Measurements from ENCODE around the gene ARFGAP2.
A peak's percentile ranks its signal among the peaks of the same experiment; 100 is the strongest.
"Not testable (repeated sequence)": the region's sequence is repeated elsewhere in the genome, so short reads cannot be mapped to it uniquely, and the experiment has no call there.

ARFGAP2 gene

GRCh38 chr11:47148903-47149531 is 27.7 kb downstream of the ARFGAP2 start:
- peak; percentile 43 for DNase-seq (ENCODE audit: low read depth)

GRCh38 chr11:47148270-47148669 is 28.4 kb downstream of the ARFGAP2 start:
- no peak for DNase-seq (ENCODE audit: low read depth)

- no peak for DNase-seq (ENCODE audit: low read depth)
Observed at GRCh38 chr11:47147681-47148080, 29.0 kb downstream of the ARFGAP2 start.

GRCh38 chr11:47147250-47147649 is 29.4 kb downstream of the ARFGAP2 start:
- DNase-seq (ENCODE audit: low read depth): no peak

- DNase-seq (ENCODE audit: low read depth): peak; percentile 28
Observed at GRCh38 chr11:47144541-47144940, 32.1 kb downstream of the ARFGAP2 start.

- peak; percentile 59 for DNase-seq (ENCODE audit: low read depth)
Observed at GRCh38 chr11:47143322-47143721, 33.4 kb downstream of the ARFGAP2 start.

DNA sequence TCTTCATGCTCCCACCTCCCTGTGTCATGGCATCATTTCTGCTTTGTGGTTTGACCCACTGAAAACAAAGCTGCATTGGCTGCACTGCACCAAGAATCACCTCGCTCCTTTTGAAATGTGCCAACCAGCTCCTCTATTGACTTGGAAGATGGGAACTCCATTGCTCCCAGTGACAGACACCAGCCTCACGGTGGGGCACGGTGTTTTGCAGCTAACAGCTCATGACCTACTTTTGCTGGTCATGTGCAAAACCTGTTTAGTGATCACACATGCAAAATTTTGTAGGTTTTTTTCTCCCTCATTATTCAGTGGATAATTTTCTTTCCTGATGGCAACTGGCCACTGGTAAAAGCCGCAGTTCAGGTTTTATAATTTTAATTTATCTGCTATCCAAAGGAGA is 36.8 kb downstream of the ARFGAP2 start:
- DNase-seq (ENCODE audit: low read depth): no peak

DNA sequence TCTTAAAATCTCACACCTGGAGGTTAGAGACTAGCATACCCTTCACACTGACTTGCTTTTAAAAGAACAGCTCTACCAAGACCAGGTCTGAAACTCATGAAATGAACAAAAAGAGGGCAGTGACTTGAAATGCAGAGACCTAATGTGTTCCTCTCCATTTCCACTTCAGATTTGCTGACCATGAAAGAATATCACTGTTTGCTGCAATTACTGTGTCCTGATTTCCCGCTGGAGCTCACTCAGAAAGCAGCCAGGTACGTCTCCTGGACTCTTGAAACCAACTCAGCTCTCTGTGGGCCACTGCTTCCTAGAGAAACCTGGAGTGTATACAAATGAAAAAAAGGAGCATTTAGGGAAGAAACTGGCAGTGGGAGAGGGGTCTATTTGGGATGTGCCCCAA is 39.2 kb downstream of the ARFGAP2 start:
- no peak for DNase-seq (ENCODE audit: low read depth)

- DNase-seq (ENCODE audit: low read depth): no peak
Observed at GRCh38 chr11:47136921-47137320, 39.8 kb downstream of the ARFGAP2 start.

DNA sequence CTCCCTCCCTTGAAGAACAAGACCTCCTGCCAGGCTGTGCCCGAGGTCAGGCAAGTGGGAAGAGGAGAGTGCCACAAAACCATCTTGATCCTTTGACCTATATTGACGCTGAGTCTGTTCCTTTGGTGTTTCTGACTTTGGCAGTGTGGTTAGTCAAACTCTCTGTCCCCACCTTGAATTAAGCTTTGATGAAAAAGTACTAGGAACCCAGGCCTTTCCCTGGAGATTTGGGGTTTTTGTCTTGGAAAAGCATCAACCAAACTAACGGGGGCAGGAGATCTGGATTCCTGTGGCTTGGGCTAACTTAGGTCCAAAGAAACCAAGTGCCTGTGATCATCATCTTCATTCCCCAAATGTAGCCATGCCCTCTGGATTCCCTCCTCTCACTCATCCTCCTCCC is 40.4 kb downstream of the ARFGAP2 start:
- DNase-seq (ENCODE audit: low read depth): no peak

DNA sequence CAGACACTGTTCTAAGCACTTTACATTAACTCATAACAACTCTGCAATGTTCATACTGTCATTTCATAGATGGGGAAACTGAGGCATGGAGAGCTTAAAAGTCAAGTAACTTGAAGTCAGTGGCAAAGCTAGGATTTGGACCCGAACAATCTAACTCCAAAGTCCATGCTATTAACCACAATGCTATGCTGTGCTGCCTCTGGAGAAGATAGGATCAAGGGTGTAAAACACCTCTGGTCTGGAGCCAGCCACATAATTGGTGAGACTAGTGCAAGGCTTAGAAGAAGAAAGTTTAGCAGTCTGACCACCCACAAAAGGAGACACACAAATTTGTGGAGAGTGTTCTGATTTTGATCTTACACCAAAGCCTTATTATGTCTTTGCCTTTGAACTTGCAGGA is 43.7 kb downstream of the ARFGAP2 start:
- DNase-seq (ENCODE audit: low read depth): no peak

GRCh38 chr11:47132490-47132889 is 44.2 kb downstream of the ARFGAP2 start:
- no peak for DNase-seq (ENCODE audit: low read depth)

DNA sequence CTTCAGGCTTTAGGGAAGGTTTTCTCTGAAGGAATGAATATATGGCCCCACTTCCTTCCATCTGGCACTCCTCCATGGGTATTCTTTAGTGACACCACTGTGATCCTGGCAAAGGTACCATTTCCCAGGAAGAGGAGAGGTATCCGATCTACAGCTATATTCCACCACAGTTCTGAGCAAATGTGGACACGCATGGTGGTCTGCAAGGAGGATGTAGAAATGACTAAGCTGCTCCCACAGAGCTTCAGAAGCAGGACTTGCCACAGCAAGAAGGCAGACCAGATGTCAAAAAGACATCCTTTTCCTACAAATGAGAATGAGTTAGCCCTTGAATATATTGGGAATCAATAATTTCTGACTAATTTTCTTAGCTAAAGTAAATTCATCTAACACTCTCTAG is 45.5 kb downstream of the ARFGAP2 start:
- no peak for DNase-seq (ENCODE audit: low read depth)

DNA sequence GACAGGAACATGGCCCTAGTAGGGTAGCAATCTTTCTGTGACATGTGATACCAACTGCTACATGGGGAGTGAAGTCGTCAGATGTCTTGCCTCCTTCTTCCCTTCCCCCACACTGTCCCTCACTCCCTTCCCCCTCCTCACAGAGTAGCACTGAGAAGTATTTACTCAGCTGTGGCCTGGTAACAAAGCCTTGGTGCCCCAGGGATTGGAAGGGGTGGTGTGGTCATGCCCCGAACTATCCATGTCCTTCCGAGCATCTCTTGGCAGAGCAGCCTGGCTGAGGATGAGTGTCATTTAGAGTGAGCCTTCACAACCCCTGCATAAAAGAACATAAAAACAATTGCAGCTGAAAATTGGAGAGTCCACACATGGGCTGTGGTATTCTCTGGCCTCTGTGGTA is 46.1 kb downstream of the ARFGAP2 start:
- peak; percentile 30 for DNase-seq (ENCODE audit: low read depth)

- no peak for DNase-seq (ENCODE audit: low read depth)
Observed at GRCh38 chr11:47127213-47127612, 49.5 kb downstream of the ARFGAP2 start.

DNA sequence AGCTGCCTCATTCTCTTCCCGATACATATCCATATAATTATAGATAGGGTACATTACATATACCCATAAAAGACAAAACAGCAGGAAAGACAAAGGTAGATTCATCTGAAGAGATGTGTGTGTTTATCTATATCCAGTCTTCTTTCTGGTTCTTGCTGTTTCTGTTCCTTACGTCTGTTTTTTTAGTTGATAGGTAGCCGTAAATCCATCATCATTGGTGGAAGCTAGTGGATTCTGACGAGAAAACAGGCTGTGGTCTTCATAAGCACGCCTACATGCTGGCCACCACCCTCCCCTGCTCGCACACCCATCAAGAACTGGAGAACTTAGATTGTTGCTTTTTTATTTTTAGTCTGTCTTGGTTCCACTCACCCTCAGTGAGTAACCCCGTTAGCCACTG is 51.6 kb downstream of the ARFGAP2 start:
- DNase-seq (ENCODE audit: low read depth): no peak

- DNase-seq (ENCODE audit: low read depth): no peak
Observed at GRCh38 chr11:47124675-47125074, 52.0 kb downstream of the ARFGAP2 start.

DNA sequence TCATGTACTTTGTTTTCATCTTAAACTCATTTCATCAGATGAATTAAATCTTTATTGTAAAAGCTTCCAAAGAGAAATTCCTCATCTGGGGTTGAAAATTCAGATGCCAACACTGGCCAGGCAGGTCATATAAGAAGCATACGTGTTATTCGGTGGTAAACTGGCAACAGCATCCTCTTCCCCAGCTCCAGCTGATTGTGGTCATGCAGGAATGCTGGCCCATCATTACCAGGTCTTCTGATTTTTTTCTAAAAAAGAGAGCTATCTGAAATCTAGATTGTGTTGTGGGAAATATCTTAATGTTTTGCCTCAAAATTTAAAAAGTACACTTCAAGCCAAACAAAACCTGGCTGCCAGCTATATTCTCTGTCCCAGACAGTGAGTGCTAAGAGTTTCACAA is 53.6 kb downstream of the ARFGAP2 start:
- no peak for DNase-seq (ENCODE audit: low read depth)

GRCh38 chr11:47121731-47122130 is 54.9 kb downstream of the ARFGAP2 start:
- no peak for DNase-seq (ENCODE audit: low read depth)

GRCh38 chr11:47121056-47121455 is 55.6 kb downstream of the ARFGAP2 start:
- DNase-seq (ENCODE audit: low read depth): no peak

DNA sequence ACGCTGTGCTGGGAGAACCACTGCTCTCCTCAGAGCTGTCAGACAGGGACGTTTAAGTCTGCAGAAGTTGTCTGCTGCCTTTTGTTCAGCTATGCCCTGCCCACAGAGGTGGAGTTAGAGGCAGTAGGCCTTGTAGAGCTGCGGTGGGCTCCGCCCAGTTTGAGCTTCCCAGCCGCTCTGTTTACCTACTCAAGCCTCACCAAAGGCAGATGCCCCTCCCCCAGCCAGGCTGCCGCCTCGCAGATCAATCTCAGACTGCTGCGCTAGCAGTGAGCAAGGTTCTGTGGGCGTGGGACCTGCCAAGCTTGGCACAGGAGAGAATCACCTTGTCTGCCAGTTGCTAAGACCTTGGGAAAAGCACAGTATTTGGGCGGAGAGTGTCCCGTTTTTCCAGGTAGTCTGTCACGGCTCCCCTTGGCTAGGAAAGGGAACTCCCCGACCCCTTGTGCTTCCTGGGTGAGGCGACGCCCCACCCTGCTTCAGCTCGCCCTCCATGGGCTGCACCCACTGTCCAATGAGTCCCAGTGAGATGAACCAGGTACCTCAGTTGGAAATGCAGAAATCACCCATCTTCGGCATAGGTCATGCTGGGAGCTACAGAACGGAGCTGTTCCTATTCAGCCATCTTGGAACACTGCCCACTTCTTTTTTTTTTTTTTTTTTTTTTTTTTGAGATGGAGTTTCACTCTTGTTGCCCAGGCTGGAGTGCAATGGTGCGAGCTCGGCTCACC is 57.6 kb downstream of the ARFGAP2 start:
- DNase-seq (ENCODE audit: low read depth): not testable (repeated sequence)
